ENCODE results near the gene TRAPPC10.
"Not testable (repeated sequence)": the region's sequence is repeated elsewhere in the genome, so short reads cannot be mapped to it uniquely, and the experiment has no call there.

Gene TRAPPC10

DNA sequence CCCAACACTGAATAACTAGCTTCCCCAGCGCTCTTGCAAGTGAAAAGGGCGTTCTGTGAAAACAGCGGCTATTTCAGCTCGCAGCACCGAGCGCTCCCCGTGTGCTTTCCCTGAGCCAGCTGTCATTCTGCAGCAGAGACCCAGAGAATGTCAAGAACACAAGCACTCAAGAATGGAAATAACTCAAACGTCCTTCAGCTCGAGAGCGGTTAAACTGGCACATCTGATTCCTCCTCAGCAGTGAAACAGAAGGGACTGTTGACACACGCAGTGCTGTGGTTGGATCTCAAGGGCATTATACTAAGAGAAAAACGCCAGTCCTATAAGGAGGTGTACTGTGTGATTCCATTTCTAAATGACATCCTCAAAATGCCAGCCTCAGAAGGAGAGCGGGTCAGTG lies 86.9 kb downstream of the TRAPPC10 start:
- DNase-seq: not testable (repeated sequence)

DNA sequence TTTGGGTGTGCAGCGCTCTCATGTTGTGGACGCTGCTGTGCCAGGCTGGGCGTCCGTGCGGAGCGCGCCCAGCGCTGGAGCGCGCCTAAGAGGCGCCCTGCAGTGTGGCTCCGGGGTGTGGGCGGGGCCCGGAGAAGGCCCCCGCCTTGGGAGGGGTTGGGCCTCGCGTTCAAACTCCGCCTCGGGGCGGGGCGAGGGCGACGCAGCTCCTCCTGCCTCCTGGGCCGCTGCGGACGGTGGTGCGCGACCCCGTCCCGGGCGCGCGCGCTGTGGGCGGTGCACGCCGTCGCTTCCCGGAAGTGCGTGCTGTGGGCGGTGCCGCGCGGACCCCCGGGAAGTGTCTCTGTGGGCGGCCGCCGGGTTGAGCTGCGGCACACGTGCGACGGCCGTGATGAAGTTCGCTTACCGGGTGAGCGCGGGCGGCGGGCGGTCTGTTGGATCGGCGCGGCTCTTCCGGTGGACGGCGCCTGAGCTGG lies 95.0 kb downstream of the TRAPPC10 start, which contains the start of gene PWP2:
PWP2 (plus strand) TSS at position 374 of the 476 bp plus-strand sequence; CDS start at position 392, 18 bp downstream.
- DNase-seq: peak; percentile 67

- DNase-seq: not testable (repeated sequence)
These were observed 95.5 kb downstream of the TRAPPC10 start for GRCh38 chr21:44107589-44107988.

DNA sequence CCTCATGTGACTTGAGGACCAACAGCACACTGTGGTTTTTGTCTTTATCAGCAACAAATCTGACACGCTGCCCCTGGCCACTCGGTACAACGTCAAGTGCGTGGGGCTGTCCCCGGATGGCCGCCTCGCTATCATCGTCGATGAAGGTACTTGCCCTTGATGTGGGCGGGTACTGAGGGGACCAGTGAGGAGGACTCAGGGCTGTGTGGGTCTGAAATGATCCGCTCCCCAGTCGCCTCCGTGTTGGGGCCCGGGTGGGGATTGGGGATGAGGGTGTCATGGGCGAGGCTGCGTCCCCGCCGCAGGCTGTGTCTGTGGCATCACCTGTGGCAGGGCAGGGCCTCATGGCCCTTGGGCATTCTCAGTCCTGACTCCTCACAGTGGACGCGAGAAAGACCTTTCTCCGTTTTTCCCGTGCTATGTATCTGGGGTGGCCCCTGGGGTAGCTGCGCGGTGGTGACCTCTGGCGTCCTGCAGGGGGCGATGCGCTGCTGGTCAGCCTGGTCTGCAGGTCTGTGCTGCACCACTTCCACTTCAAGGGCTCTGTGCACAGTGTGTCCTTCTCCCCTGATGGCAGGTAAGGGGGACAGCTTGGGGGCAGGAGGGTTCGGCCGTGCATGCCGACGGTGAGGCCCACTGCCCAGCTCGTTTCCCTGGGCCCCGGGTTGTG lies 101.7 kb downstream of the TRAPPC10 start:
- DNase-seq: not testable (repeated sequence)

- DNase-seq: not testable (repeated sequence)
These were observed 110.0 kb downstream of the TRAPPC10 start for GRCh38 chr21:44122131-44122530.

DNA sequence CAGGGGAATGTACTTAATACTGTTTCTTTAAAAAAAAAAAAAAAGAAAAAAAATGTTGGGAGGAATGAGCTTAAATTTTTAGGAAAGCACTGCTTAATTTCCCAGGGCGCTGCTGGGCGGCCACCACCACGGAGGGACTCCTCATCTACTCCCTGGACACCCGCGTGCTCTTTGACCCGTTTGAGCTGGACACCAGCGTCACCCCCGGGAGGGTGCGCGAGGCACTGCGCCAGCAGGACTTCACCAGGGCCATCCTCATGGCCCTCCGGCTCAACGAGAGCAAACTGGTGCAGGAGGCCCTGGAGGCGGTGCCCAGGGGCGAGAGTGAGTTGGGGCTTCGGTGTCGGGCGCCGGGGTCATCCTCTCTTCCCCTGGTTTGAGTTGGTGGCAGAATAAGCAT lies 115.7 kb downstream of the TRAPPC10 start:
- not testable (repeated sequence) for DNase-seq

DNA sequence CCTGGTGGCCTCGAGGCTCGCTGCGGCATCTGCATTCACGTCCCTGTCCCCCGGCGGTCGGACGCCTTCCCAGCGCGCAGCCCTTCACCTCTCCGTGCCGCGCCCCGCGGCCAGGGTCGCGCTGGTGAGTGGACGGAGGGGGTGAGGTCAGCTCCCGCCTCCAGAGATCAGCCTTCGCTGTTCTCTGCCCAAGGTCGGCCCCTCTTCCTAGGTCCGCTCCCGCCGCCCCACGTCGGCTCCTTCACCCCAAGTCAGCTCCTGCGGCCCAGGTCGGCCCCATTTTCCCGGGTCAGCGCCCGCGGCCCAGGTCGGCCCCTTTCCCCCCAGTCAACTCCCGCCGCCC lies 121.6 kb downstream of the TRAPPC10 start:
- DNase-seq: not testable (repeated sequence)

GRCh38 chr21:44134732-44135131 lies 122.6 kb downstream of the TRAPPC10 start:
- not testable (repeated sequence) for DNase-seq

GRCh38 chr21:44138039-44138438 lies 125.9 kb downstream of the TRAPPC10 start:
- DNase-seq: peak; percentile 60

DNA sequence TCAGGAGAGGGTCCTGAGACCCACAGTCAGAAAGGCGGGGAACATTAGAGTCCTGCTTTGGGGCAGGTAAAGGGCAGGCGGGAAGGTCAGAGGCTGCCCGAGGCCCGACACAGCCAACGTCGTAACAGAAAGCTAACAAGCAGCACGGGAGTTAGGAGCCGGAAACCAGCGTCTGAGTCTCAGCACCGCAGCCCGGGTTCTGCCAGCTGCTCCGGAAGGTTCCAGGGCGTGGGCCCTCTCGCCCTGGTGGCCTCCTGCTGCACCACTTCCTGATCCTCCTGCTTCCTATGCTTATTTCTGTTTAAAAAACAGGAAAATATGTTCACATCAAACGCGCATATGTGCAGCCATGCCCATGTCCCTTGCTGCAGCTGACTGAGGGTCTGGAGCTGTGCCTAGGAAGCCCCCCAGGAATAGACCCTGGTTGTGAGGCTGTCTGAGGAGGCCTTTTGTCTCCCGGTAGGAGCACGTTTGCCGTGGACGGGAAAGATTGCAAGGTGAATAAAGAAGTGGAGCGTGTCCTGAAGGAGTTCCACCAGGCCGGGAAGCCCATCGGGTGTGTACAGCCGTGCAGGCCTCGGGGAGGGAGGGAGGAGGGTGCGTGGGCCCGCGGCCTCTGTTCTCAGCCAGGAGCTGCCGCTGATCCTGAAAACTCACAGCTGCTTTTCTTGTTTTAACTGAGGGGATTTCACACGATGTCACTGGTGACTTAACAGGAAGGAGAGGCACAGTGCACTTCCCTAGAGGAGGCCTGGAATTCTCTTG lies 127.9 kb downstream of the TRAPPC10 start:
- DNase-seq: not testable (repeated sequence)

DNA sequence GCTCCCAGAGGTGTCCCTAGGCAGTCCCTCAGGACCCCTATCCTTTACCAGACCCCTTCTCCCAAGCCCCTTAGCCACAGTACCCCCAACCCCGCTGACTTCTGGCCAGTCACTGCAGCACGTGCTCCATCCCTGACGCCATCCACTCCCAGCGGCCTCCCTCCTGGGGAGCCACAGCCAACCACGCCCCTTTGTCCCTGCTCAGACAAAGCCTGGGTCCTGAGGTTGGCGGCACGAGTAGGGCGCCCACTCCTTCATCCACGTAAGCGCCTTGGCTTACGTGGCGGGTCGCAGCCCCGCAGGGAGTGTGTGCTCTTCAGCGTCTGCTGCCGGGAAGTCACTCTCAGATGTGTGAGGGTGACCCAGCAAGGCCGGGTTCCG lies 128.4 kb downstream of the TRAPPC10 start:
- DNase-seq: not testable (repeated sequence)

DNA sequence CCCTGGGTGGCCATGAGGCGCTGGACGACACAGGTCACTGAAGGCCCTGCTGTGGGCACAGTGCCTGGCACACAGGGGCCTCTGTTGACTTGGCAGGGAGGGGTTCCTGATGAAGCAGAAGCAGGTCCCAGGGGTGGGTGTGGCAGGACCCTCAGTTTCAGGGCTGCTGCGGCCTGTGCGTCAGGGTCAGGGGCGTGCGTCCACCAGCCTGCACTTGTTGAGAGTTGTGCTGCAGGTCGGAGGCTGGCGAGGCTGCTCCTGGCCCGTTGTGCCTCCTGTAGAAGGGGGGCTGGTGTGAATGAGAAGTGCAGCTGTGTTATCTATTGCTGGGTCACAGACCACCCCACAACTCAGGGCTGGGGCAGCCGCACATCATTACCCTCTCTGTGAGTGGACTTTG lies 130.4 kb downstream of the TRAPPC10 start:
- DNase-seq: not testable (repeated sequence)

DNA sequence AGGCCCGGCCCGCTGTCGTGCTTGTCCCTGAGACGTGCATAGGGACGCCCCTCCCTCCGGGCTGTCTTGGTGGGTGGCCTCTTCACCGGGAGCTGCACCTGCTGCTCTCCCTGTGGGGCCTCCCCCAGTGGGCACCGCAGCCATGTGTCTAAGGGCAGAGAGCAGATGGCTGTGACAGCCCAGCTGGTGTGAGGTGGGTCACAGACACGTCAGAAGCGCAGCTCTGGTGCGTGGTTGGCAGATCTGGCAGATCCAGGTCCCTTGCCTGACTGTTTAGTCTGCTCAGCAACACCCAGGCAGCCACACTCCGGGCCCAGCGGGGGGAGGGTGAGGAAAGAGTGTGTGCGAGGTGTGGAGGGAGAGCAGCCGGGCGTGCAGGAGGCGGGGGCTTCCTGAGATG lies 131.3 kb downstream of the TRAPPC10 start:
- DNase-seq: peak; percentile 75

GRCh38 chr21:44143996-44144395 lies 131.9 kb downstream of the TRAPPC10 start:
- not testable (repeated sequence) for DNase-seq

- DNase-seq: not testable (repeated sequence)
These were observed 132.9 kb downstream of the TRAPPC10 start for GRCh38 chr21:44144784-44145602.

GRCh38 chr21:44145616-44146015 lies 133.5 kb downstream of the TRAPPC10 start:
- not testable (repeated sequence) for DNase-seq

DNA sequence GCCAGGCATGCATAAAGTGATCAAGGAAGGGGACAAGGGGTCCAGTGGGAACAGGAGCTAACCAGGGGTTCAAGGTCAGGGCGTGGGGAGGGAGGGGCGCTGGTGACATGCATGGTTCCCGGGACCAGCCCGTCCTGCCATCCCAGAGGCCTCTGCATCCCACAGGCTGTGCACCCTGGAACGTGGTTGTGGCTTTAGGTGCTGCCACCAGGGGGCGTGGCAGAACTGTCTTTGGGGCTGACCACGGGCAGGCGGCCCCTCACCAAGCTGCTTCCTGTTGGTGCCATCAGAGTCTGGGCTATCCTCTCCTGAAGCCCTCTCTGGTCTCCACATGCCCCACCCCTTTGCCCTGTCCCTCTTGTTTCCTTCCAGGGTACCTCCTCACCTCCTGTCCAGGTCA lies 135.0 kb downstream of the TRAPPC10 start:
- not testable (repeated sequence) for DNase-seq

GRCh38 chr21:44150255-44150654 lies 138.1 kb downstream of the TRAPPC10 start:
- not testable (repeated sequence) for DNase-seq

- not testable (repeated sequence) for DNase-seq
These were observed 141.2 kb downstream of the TRAPPC10 start for GRCh38 chr21:44153214-44153888.

DNA sequence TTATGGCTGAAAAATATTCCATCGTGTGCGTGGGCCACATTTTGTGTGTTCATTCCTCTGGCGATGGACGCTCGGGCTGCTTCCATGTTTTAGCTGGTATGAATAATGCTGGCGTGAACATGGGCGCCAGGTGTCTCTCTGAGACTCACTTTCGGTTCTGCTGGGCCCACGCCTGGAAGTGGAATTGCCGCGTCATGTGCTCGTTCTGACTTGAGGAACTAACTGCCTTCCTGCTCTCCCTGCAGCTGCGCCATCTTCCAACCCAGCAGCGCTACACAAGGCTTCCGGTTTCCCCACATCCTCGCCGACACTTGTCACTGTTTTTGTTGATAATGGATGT lies 141.8 kb downstream of the TRAPPC10 start:
- DNase-seq: peak; percentile 30

GRCh38 chr21:44154816-44155230 lies 142.7 kb downstream of the TRAPPC10 start:
- DNase-seq: not testable (repeated sequence)

DNA sequence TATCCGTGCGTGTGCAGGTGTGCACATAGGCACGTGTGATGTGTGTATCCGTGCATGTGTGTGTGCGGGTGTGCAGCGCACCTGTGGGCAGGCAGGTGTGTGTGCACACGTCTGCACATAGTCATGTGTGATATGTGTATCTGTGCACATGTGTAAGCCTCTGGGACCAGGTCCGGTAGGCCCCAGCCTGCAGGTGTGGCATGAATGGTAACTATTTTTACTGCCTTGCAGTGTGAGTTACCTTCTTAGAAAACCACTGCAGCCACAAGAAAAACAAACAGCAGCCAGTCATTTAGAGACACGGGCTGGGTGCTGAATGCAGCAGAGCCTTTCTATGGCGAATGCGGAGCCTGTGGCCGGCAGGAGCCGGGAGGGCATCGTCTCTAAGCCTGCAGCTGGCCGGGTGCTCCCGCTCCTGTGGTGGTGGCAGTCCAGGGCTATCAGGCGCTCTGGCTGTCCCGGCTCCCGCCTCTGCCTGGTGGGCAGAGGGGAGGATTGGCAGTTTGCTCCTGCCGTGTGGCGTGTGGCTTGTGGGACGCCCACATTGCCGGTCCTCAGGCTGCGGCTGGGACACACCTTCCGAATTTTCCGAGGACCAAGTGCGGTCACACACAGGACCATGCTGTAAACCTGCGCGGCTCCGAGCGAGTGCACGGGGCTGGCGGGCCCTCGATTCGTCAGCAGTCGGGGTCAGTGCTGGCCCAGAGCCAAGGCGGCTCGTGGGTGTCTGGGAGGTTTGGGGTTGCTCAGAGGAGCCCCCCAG lies 143.3 kb downstream of the TRAPPC10 start:
- DNase-seq: not testable (repeated sequence)

All from CD4-positive, alpha-beta T cell treated with Interferon gamma for 1 hour (primary cell).